Nephron progenitor cell (in vitro differentiated cells): ENCODE data around the gene MEX3A.

Experiments
- DNase-seq: peaks from one replicate; pipeline ENCODE4 v3.0.0; 2021
- H3K27ac Mint-ChIP-seq: 2 replicates; pipeline ENCODE4 v1.8.0; 2021; ENCODE audit warnings: mild to moderate bottlenecking, moderate library complexity, mixed read lengths
- H3K27me3 Mint-ChIP-seq: 2 replicates; pipeline ENCODE4 v1.8.0; 2021; ENCODE audit warnings: mild to moderate bottlenecking, low read depth, mixed read lengths; ENCODE audit not compliant: poor library complexity
- H3K36me3 Mint-ChIP-seq: 2 replicates; pipeline ENCODE4 v1.8.0; 2021; ENCODE audit warnings: low read depth, mixed read lengths
- H3K4me1 Mint-ChIP-seq: 2 replicates; pipeline ENCODE4 v1.8.0; 2021; ENCODE audit warnings: mixed read lengths
- H3K4me3 Mint-ChIP-seq: 2 replicates; pipeline ENCODE4 v1.8.0; 2021; ENCODE audit warnings: mild to moderate bottlenecking, moderate library complexity, mixed read lengths
- H3K9me3 Mint-ChIP-seq: 2 replicates; pipeline ENCODE4 v1.8.0; 2021; ENCODE audit warnings: mild to moderate bottlenecking, moderate library complexity, mixed read lengths
- CTCF ChIP-seq: fragments of 200-600 bp; sonication (generic); IDR thresholded peaks from 2 replicates; pipeline ENCODE4 v1.5.0; 2021; ENCODE audit warnings: antibody characterized with exemption

Gene MEX3A

GRCh38 chr1:156090840-156091188, 8.5 kb upstream of the MEX3A start:
- peak; percentile 90 for DNase-seq
- Mint-ChIP-seq H3K4me3 (no peak overlapping the region), H3K36me3 (peaks cover 46% of the 10 kb centered on the region), H3K9me3 (no peaks in the 10 kb centered on the region), H3K27ac (peak overlapping the region; percentile 52), H3K4me1 (peaks cover 43% of the 10 kb centered on the region), H3K27me3 (peaks cover 8% of the 10 kb centered on the region)
- TF ChIP-seq CTCF: peak; percentile 82

GRCh38 chr1:156090138-156090839, 8.0 kb upstream of the MEX3A start:
- H3K36me3 Mint-ChIP-seq: peaks cover 41% of the 10 kb centered on the region
- no peak overlapping the region for H3K4me3 Mint-ChIP-seq
- peaks cover 8% of the 10 kb centered on the region for H3K27me3 Mint-ChIP-seq
- peak overlapping the region; percentile 52 for H3K27ac Mint-ChIP-seq
- peaks cover 42% of the 10 kb centered on the region for H3K4me1 Mint-ChIP-seq
- TF ChIP-seq CTCF: no peak
- no peaks in the 10 kb centered on the region for H3K9me3 Mint-ChIP-seq
- no peak for DNase-seq

GRCh38 chr1:156089704-156090103, 7.4 kb upstream of the MEX3A start:
- Mint-ChIP-seq H3K36me3 (peaks cover 37% of the 10 kb centered on the region), H3K9me3 (no peaks in the 10 kb centered on the region), H3K4me3 (no peak overlapping the region), H3K27me3 (peaks cover 8% of the 10 kb centered on the region), H3K27ac (peak overlapping the region; percentile 87), H3K4me1 (peaks cover 48% of the 10 kb centered on the region)
- TF ChIP-seq CTCF: no peak
- DNase-seq: no peak

GRCh38 chr1:156086256-156086662, 4.0 kb upstream of the MEX3A start:
- H3K4me3 Mint-ChIP-seq: peak overlapping the region; percentile 69
- H3K27ac Mint-ChIP-seq: peak overlapping the region; percentile 89
- H3K4me1 Mint-ChIP-seq: peaks cover 66% of the 10 kb centered on the region
- peaks cover 5% of the 10 kb centered on the region for H3K27me3 Mint-ChIP-seq
- peaks cover 11% of the 10 kb centered on the region for H3K36me3 Mint-ChIP-seq
- TF ChIP-seq CTCF: no peak
- H3K9me3 Mint-ChIP-seq: no peaks in the 10 kb centered on the region
- DNase-seq: no peak

GRCh38 chr1:156083800-156084790, 1.8 kb upstream of the MEX3A start:
- no peak for DNase-seq
- peaks cover 60% of the 10 kb centered on the region for H3K4me1 Mint-ChIP-seq
- no peaks in the 10 kb centered on the region for H3K9me3 Mint-ChIP-seq
- H3K36me3 Mint-ChIP-seq: peaks cover 15% of the 10 kb centered on the region
- H3K27me3 Mint-ChIP-seq: peaks cover 3% of the 10 kb centered on the region
- H3K27ac Mint-ChIP-seq: peak overlapping the region; percentile 98
- TF ChIP-seq CTCF: no peak
- peak overlapping the region; percentile 100 for H3K4me3 Mint-ChIP-seq
